Panc1 (cell line): Measurements from ENCODE around the gene MYH7. TPM values are rescaled to one million over a fixed set of nuclear protein-coding genes. Genes with fewer than 3 reads are reported as not detected.

Experiments
- ATAC-seq: fragments of 200-7000 bp; cut with Tn5 transposase; 2 replicates; pipeline ENCODE4 v1.9.1; 2020; ENCODE audit warnings: mild to moderate bottlenecking, moderate library complexity
- BruUV-seq: library from RNA; stranded (reverse); fragments of 400-500 nt; replicated peaks from 2 replicates; lab custom pipeline; 2021; lab: Mats Ljungman, UMichigan
- CTCF ChIA-PET: fragments of 300-600 bp; sonication (Branson Sonifier 250); formaldehyde crosslinking; loops from one replicate; lab custom pipeline; 2022; ENCODE audit warnings: antibody characterized with exemption; lab: Charles Lee
- POLR2A ChIA-PET: fragments of 300-600 bp; sonication (Branson Sonifier 250); formaldehyde crosslinking; loops from one replicate; lab custom pipeline; 2022; ENCODE audit warnings: antibody characterized with exemption; lab: Charles Lee
- DNase-seq: peaks from one replicate; pipeline ENCODE4 v3.0.0-alpha.2; 2010; ENCODE audit warnings: low read depth, low spot score
- H3K27ac ChIP-seq: 2 replicates; pipeline ENCODE4 v1.5.1; 2011; ENCODE audit warnings: mild to moderate bottlenecking, low read length, inconsistent platforms
- H3K27me3 ChIP-seq: fragments of 200-500 bp; sonication (Bioruptor generic); 2 replicates; pipeline ENCODE4 v1.6.0; 2014; ENCODE audit warnings: low read length, inconsistent platforms; ENCODE audit not compliant: control insufficient read depth, insufficient read depth
- H3K36me3 ChIP-seq: fragments of 200-500 bp; sonication (Bioruptor generic); 2 replicates; pipeline ENCODE4 v1.5.1; 2014; ENCODE audit warnings: inconsistent platforms, mild to moderate bottlenecking, low read length, moderate library complexity; ENCODE audit not compliant: control insufficient read depth, insufficient read depth
- H3K4me1 ChIP-seq: 2 replicates; pipeline ENCODE4 v1.5.1; 2011; ENCODE audit warnings: inconsistent platforms, mild to moderate bottlenecking, low read length, moderate library complexity; ENCODE audit not compliant: control insufficient read depth, insufficient read depth
- H3K4me3 ChIP-seq, 2 experiments: 2 replicates each; pipeline ENCODE4 v1.5.1; 2011 to 2012; ENCODE audit warnings: low read depth in 2 of 2, low read length in 2 of 2, mild to moderate bottlenecking in 2 of 2, inconsistent platforms in 1 of 2, moderate library complexity in 1 of 2
- H3K9me3 ChIP-seq: fragments of 200-500 bp; sonication (Bioruptor generic); 2 replicates; pipeline ENCODE4 v1.5.1; 2014; ENCODE audit warnings: low read depth, mild to moderate bottlenecking, inconsistent platforms, low read length, moderate library complexity; ENCODE audit not compliant: control insufficient read depth, insufficient read depth
- CTCF ChIP-seq: fragments of 450-650 bp; IDR thresholded peaks from 2 replicates; pipeline ENCODE4 v1.5.1; 2017; ENCODE audit warnings: mild to moderate bottlenecking
- POLR2AphosphoS5 ChIP-seq: IDR thresholded peaks from 2 replicates; pipeline ENCODE4 v1.6.1; 2012; ENCODE audit warnings: mild to moderate bottlenecking, low read depth, low read length, moderate library complexity
- REST ChIP-seq, 2 experiments: IDR thresholded peaks; 2 replicates each; pipeline ENCODE4 v1.6.1; 2011 to 2012; ENCODE audit warnings: low read depth in 2 of 2, control low read depth in 1 of 2, low read length in 1 of 2, mild to moderate bottlenecking in 1 of 2, moderate library complexity in 1 of 2; ENCODE audit not compliant: insufficient read depth in 1 of 2
- SIN3A ChIP-seq: IDR thresholded peaks from 2 replicates; pipeline ENCODE4 v1.6.1; 2012; ENCODE audit warnings: low read depth, mild to moderate bottlenecking, low read length, moderate library complexity, borderline replicate concordance; ENCODE audit not compliant: insufficient read depth
- TCF7L2 ChIP-seq: IDR thresholded peaks from 2 replicates; pipeline ENCODE4 v1.6.1; 2011; ENCODE audit warnings: mild to moderate bottlenecking, low read depth, low read length, inconsistent platforms
- in situ Hi-C: cut with HindIII; loops from 2 replicates; pipeline ENCODE4 v1.10.0; 2016; ENCODE audit warnings: low sequenced_read_pairs, low pct_unique_long_range_greater_than_20kb
- intact Hi-C: fragments of 100-400 bp; cut with micrococcal nuclease; formaldehyde crosslinking; loops from one replicate; pipeline ENCODE4 v1.10.0; 2022; ENCODE audit not compliant: unreplicated experiment
- total RNA-seq: library from RNA; stranded (reverse); gene quantifications from one replicate; pipeline ENCODE4 v1.2.1, GENCODE V29; 2021; ENCODE audit not compliant: unreplicated experiment

MYH7 gene
- total RNA-seq, 1 experiment from 2014 or later = not detected

GRCh38 chr14:23449314-23449713, 13.9 kb upstream of the MYH7 start:
- Histone ChIP-seq H3K36me3 (no peaks in the 10 kb centered on the region), H3K27me3 (peaks cover 2% of the 10 kb centered on the region), H3K27ac (no peak overlapping the region), H3K9me3 (no peaks in the 10 kb centered on the region), H3K4me3 (no peak overlapping the region), H3K4me1 (no peaks in the 10 kb centered on the region)
- in situ Hi-C loops = no loop called here
- ChIA-PET POLR2A (no interaction called here), CTCF (no interaction called here)
- no TSS peak for BruUV-seq
- no peak for DNase-seq
- TF ChIP-seq SIN3A = no peak
- no peak for TF ChIP-seq POLR2AphosphoS5
- TF ChIP-seq TCF7L2 = no peak
- no peak for TF ChIP-seq REST (IDR thresholded peaks at IDR 0.05; ENCODE audit: insufficient read depth in 1 of 2, low read depth in 2 of 2, low read length in 1 of 2)
- intact Hi-C loops = loop anchor here (10.0 kb wide), 1 partner anchor 125 kb away; the partner anchor contains the start of gene PABPN1
- ATAC-seq = no peak

- no peak for TF ChIP-seq CTCF
- TF ChIP-seq POLR2AphosphoS5 = no peak
- TF ChIP-seq TCF7L2 = no peak
- TF ChIP-seq REST (IDR thresholded peaks at IDR 0.05; ENCODE audit: insufficient read depth in 1 of 2, low read depth in 2 of 2, low read length in 1 of 2) = no peak
- no peak overlapping the region for H3K4me3 ChIP-seq
- H3K36me3 ChIP-seq = no peaks in the 10 kb centered on the region
- H3K27ac ChIP-seq = no peak overlapping the region
- in situ Hi-C loops (no loop called here), intact Hi-C loops (loop anchor here (10.0 kb wide), 1 partner anchor 123 kb away; the partner anchor contains the start of gene PABPN1)
- POLR2A ChIA-PET = no interaction called here
- CTCF ChIA-PET = no interaction called here
- H3K9me3 ChIP-seq = no peaks in the 10 kb centered on the region
- H3K4me1 ChIP-seq = no peaks in the 10 kb centered on the region
- DNase-seq (no peak), ATAC-seq (no peak)
- BruUV-seq = no TSS peak
- peaks cover 2% of the 10 kb centered on the region for H3K27me3 ChIP-seq
These were observed 12.2 kb upstream of the MYH7 start for GRCh38 chr14:23447361-23448350.
